ENCODE results near the gene AP5B1.
"Not testable (repeated sequence)": the region's sequence is repeated elsewhere in the genome, so short reads cannot be mapped to it uniquely, and the experiment has no call there.

AP5B1 gene

GRCh38 chr11:65782816-65783228 is 2.0 kb upstream of the AP5B1 start:
- DNase-seq, result no peak

GRCh38 chr11:65781962-65782815 is 1.4 kb upstream of the AP5B1 start:
- DNase-seq, result no peak

- DNase-seq, result no peak
These were observed 581 bp upstream of the AP5B1 start for GRCh38 chr11:65781152-65781961.

- DNase-seq, result no peak
These were observed 632 bp downstream of the AP5B1 start for GRCh38 chr11:65779919-65780769.

- no peak for DNase-seq
These were observed 1.2 kb downstream of the AP5B1 start for GRCh38 chr11:65779669-65779918.

- no peak for DNase-seq
These were observed 1.7 kb downstream of the AP5B1 start for GRCh38 chr11:65778901-65779668.

GRCh38 chr11:65778431-65778900 is 2.3 kb downstream of the AP5B1 start:
- DNase-seq, result no peak

GRCh38 chr11:65777821-65778361 is 2.9 kb downstream of the AP5B1 start:
- no peak for DNase-seq

GRCh38 chr11:65777241-65777640 is 3.5 kb downstream of the AP5B1 start:
- no peak for DNase-seq

GRCh38 chr11:65776710-65777141 is 4.0 kb downstream of the AP5B1 start:
- DNase-seq, result no peak

GRCh38 chr11:65776196-65776595 is 4.6 kb downstream of the AP5B1 start:
- DNase-seq, result no peak

- DNase-seq, result no peak
These were observed 6.1 kb downstream of the AP5B1 start for GRCh38 chr11:65774525-65775306.

- DNase-seq, result no peak
These were observed 6.9 kb downstream of the AP5B1 start for GRCh38 chr11:65773784-65774411.

- DNase-seq, result no peak
These were observed 9.1 kb downstream of the AP5B1 start for GRCh38 chr11:65771589-65772112.

GRCh38 chr11:65770951-65771567 is 9.7 kb downstream of the AP5B1 start:
- DNase-seq, result no peak

GRCh38 chr11:65767806-65768205 is 13.0 kb downstream of the AP5B1 start:
- DNase-seq, result not testable (repeated sequence)

- no peak for DNase-seq
These were observed 13.4 kb downstream of the AP5B1 start for GRCh38 chr11:65767406-65767805.

GRCh38 chr11:65766535-65766934 is 14.2 kb downstream of the AP5B1 start:
- DNase-seq, result no peak

- no peak for DNase-seq
These were observed 16.3 kb downstream of the AP5B1 start for GRCh38 chr11:65764434-65764833.

- DNase-seq, result not testable (repeated sequence)
These were observed 18.0 kb downstream of the AP5B1 start for GRCh38 chr11:65762816-65763215.
